Liver (tissue), 9 donors: ENCODE data around the gene HNRNPR. TPM values are rescaled to one million over a fixed set of nuclear protein-coding genes. Genes with fewer than 3 reads are reported as not detected.
A peak's percentile ranks its signal among the peaks of the same experiment; 100 is the strongest.

Experiments
- DNase-seq: peaks from one replicate; pipeline ENCODE4 v3.0.0-alpha.2; 2017; ENCODE audit warnings: low spot score
- H3K27ac ChIP-seq, 2 donors: one replicate each; pipeline ENCODE4 v1.7.0; 2013; ENCODE audit warnings: inconsistent platforms in 2 of 2, low read length in 2 of 2, control low read depth in 1 of 2, low read depth in 1 of 2, mild to moderate bottlenecking in 1 of 2
- H3K27me3 ChIP-seq, 4 donors: one replicate each; pipeline versions ENCODE4 v1.6.1 to v1.7.0; 2013; ENCODE audit warnings: low read length in 3 of 4, inconsistent platforms in 1 of 4, mild to moderate bottlenecking in 1 of 4, moderate library complexity in 1 of 4; ENCODE audit not compliant: control insufficient read depth in 4 of 4, insufficient read depth in 4 of 4
- H3K36me3 ChIP-seq, 4 donors: one replicate each; pipeline versions ENCODE4 v1.6.1 to v1.7.0; 2013; ENCODE audit warnings: low read length in 3 of 4, mild to moderate bottlenecking in 3 of 4, low read depth in 1 of 4, moderate library complexity in 1 of 4; ENCODE audit not compliant: control insufficient read depth in 4 of 4, insufficient read depth in 3 of 4
- H3K4me1 ChIP-seq, 4 donors: one replicate each; pipeline versions ENCODE4 v1.6.1 to v1.7.0; 2013; ENCODE audit warnings: low read length in 3 of 4, mild to moderate bottlenecking in 3 of 4, moderate library complexity in 1 of 4; ENCODE audit not compliant: control insufficient read depth in 4 of 4, insufficient read depth in 4 of 4
- H3K4me3 ChIP-seq, 3 donors: one replicate each; pipeline versions ENCODE4 v1.6.1 to v1.7.0; 2013; ENCODE audit warnings: low read length in 3 of 3, control low read depth in 1 of 3, low read depth in 1 of 3, mild to moderate bottlenecking in 1 of 3
- H3K9ac ChIP-seq, 2 donors: one replicate each; pipeline ENCODE4 v1.7.0; 2013; ENCODE audit warnings: low read length in 2 of 2, mild to moderate bottlenecking in 2 of 2, moderate library complexity in 2 of 2, control low read depth in 1 of 2, low read depth in 1 of 2
- H3K9me3 ChIP-seq, 4 donors: one replicate each; pipeline versions ENCODE4 v1.6.1 to v1.7.0; 2013; ENCODE audit warnings: low read length in 3 of 4; ENCODE audit not compliant: control insufficient read depth in 4 of 4
- FOXA1 ChIP-seq: IDR thresholded peaks from 2 replicates; pipeline ENCODE4 v1.6.1; 2016; ENCODE audit warnings: antibody characterized with exemption
- FOXA2 ChIP-seq: IDR thresholded peaks from 2 replicates; pipeline ENCODE4 v1.6.1; 2016; ENCODE audit warnings: antibody characterized with exemption
- GABPA ChIP-seq, 2 donors: IDR thresholded peaks in 1 of 2; conservative IDR thresholded peaks in 1 of 2; 2 replicates each; pipeline ENCODE4 v1.6.1; 2016; ENCODE audit warnings: antibody characterized with exemption in 2 of 2, mild to moderate bottlenecking in 1 of 2, moderate library complexity in 1 of 2
- HNF4G ChIP-seq: IDR thresholded peaks from 2 replicates; pipeline ENCODE4 v1.6.1; 2016; ENCODE audit warnings: antibody characterized with exemption
- SP1 ChIP-seq: IDR thresholded peaks from 2 replicates; pipeline ENCODE4 v1.6.1; 2018; ENCODE audit warnings: antibody characterized with exemption, mild to moderate bottlenecking
- TAF1 ChIP-seq: conservative IDR thresholded peaks from 2 replicates; pipeline ENCODE4 v1.6.1; 2016; ENCODE audit warnings: antibody characterized with exemption, mild to moderate bottlenecking
- YY1 ChIP-seq: IDR thresholded peaks from 2 replicates; pipeline ENCODE4 v1.6.1; 2016; ENCODE audit warnings: antibody characterized with exemption, mild to moderate bottlenecking
- WGBS: extraction: QIAGEN DNeasy Blood & Tissue Kit; methylation state at CpG from one replicate; pipeline ENCODE4 v1.1.7; 2013; 5-methylcytosine and 5-hydroxymethylcytosine counted together
- polyA plus RNA-seq, 2 donors: library from polyadenylated mRNA; stranded (reverse) in 1 of 2; unstranded in 1 of 2; fragments of 200-250 nt in 1 of 2; fragments of >200 nt in 1 of 2; fragmentation: Nextera tagmentation in 1 of 2; extraction: Ambion mirVana in 1 of 2; gene quantifications; one replicate each; pipeline versions ENCODE4 v1.2.1 to v1.2.3, GENCODE V29; 2013 to 2015
- total RNA-seq, 2 donors: library from RNA; depleted of rRNA; stranded (reverse); fragments of >200 nt; gene quantifications; one replicate each; pipeline ENCODE4 v1.2.3, GENCODE V29; 2014
- TF ChIP-seq, protein P1 (sequence below): IDR thresholded peaks from 2 replicates; pipeline ENCODE4 v1.6.1; 2016; ENCODE audit warnings: antibody characterized with exemption
- TF ChIP-seq, protein P2 (sequence below): fragments of 150-350 bp; IDR thresholded peaks from 2 replicates; pipeline ENCODE4 v1.5.1; 2017; ENCODE audit warnings: improper control_type of control experiment, low read depth, low read length; ENCODE audit not compliant: missing input control
- TF ChIP-seq, protein P3 (sequence below): IDR thresholded peaks from 2 replicates; pipeline ENCODE4 v1.6.1; 2016; ENCODE audit warnings: antibody characterized with exemption
- TF ChIP-seq, protein P4 (sequence below): IDR thresholded peaks from 2 replicates; pipeline ENCODE4 v1.6.1; 2016; ENCODE audit warnings: antibody characterized with exemption
- donor health status: healthy.
- donor health status: healthy.
- donor health status: healthy.
- donor health status: healthy.
- donor health status: healthy.

HNRNPR gene
- total and polyA plus RNA-seq, 4 donors = 31.2 to 57.0 (median 38.4) TPM

DNA sequence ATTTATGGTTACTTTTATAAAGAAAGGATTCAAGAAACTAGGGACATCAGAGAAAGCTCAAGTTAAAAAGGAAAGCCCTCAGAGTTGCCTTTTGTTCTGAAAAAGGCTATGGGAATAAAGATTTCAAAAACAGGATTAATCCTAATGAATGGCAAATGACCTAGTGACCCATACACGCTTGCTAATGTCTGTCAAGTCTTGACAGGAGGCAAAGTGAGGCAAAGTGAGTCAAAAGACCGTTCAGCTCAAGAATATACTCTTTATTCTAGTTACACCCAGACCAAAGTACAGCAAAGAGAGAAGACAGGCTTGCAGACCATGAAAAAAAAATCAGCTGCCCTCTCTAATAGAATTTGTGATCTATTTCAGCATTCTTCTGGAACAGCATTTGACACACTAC is 22.1 kb upstream of the HNRNPR start:
- Histone ChIP-seq H3K4me3 (no peak overlapping the region), H3K9ac (no peak overlapping the region), H3K27me3 (no peaks in the 10 kb centered on the region), H3K9me3 (peaks cover 21 to 30% (median 26%) of the 10 kb centered on the region in 4 donors), H3K4me1 (peaks cover 3 to 32% (median 26%) of the 10 kb centered on the region in 4 donors), H3K36me3 (peaks cover 8 to 32% (median 30%) of the 10 kb centered on the region in 4 donors), H3K27ac (no peak overlapping the region)
- TF ChIP-seq, protein P1, sequence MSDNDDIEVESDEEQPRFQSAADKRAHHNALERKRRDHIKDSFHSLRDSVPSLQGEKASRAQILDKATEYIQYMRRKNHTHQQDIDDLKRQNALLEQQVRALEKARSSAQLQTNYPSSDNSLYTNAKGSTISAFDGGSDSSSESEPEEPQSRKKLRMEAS = no peak
- TF ChIP-seq, protein P2, sequence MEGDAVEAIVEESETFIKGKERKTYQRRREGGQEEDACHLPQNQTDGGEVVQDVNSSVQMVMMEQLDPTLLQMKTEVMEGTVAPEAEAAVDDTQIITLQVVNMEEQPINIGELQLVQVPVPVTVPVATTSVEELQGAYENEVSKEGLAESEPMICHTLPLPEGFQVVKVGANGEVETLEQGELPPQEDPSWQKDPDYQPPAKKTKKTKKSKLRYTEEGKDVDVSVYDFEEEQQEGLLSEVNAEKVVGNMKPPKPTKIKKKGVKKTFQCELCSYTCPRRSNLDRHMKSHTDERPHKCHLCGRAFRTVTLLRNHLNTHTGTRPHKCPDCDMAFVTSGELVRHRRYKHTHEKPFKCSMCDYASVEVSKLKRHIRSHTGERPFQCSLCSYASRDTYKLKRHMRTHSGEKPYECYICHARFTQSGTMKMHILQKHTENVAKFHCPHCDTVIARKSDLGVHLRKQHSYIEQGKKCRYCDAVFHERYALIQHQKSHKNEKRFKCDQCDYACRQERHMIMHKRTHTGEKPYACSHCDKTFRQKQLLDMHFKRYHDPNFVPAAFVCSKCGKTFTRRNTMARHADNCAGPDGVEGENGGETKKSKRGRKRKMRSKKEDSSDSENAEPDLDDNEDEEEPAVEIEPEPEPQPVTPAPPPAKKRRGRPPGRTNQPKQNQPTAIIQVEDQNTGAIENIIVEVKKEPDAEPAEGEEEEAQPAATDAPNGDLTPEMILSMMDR = no peak
- TF ChIP-seq HNF4G (no peak), FOXA1 (no peak)
- no peak for DNase-seq
- WGBS = 93% methylated on average over 2 of the region's 2 CpGs

DNA sequence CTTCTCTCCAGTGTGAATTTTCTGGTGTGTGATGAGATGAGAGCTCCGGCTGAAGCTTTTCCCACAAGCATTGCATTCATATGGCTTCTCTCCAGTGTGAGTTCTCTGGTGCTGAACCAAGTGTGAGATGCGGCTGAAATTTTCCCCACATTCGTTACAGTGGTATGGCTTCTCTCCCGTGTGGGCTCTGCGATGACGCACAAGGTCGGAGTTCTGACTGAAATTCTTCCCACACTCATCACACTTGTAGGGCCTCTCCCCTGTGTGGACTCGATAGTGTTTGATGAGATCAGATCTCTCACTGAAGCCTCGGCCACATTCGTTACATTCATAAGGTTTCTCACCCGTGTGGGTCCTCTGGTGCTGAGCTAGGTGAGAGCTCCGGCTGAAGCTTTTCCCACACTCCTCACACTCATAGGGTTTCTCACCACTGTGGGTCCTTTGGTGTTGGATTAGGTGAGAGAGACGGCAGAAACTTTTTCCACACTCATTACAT is 18.2 kb upstream of the HNRNPR start:
- peaks cover 8 to 48% (median 40%) of the 10 kb centered on the region in 4 donors for H3K36me3 ChIP-seq
- H3K27ac ChIP-seq = no peak overlapping the region
- no peaks in the 10 kb centered on the region for H3K27me3 ChIP-seq
- peaks cover 0 to 5% (median 4%) of the 10 kb centered on the region in 4 donors for H3K4me1 ChIP-seq
- DNase-seq = no peak
- H3K9ac ChIP-seq = no peak overlapping the region
- WGBS = 97% methylated on average over 13 of the region's 13 CpGs
- no peak for TF ChIP-seq GABPA (IDR thresholded peaks at IDR 0.05 in 1 of 2, conservative IDR thresholded peaks at IDR 0.05 in 1 of 2)
- TF ChIP-seq, protein P3, sequence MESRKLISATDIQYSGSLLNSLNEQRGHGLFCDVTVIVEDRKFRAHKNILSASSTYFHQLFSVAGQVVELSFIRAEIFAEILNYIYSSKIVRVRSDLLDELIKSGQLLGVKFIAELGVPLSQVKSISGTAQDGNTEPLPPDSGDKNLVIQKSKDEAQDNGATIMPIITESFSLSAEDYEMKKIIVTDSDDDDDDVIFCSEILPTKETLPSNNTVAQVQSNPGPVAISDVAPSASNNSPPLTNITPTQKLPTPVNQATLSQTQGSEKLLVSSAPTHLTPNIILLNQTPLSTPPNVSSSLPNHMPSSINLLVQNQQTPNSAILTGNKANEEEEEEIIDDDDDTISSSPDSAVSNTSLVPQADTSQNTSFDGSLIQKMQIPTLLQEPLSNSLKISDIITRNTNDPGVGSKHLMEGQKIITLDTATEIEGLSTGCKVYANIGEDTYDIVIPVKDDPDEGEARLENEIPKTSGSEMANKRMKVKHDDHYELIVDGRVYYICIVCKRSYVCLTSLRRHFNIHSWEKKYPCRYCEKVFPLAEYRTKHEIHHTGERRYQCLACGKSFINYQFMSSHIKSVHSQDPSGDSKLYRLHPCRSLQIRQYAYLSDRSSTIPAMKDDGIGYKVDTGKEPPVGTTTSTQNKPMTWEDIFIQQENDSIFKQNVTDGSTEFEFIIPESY = no peak
- TF ChIP-seq FOXA2 = no peak
- TF ChIP-seq SP1 = no peak
- no peak for TF ChIP-seq YY1
- TF ChIP-seq FOXA1 = no peak
- no peak for TF ChIP-seq TAF1
- peaks cover 34 to 53% (median 43%) of the 10 kb centered on the region in 4 donors for H3K9me3 ChIP-seq
- H3K4me3 ChIP-seq = peak overlapping the region in 2 of 3 donors; percentile 41 to 63

DNA sequence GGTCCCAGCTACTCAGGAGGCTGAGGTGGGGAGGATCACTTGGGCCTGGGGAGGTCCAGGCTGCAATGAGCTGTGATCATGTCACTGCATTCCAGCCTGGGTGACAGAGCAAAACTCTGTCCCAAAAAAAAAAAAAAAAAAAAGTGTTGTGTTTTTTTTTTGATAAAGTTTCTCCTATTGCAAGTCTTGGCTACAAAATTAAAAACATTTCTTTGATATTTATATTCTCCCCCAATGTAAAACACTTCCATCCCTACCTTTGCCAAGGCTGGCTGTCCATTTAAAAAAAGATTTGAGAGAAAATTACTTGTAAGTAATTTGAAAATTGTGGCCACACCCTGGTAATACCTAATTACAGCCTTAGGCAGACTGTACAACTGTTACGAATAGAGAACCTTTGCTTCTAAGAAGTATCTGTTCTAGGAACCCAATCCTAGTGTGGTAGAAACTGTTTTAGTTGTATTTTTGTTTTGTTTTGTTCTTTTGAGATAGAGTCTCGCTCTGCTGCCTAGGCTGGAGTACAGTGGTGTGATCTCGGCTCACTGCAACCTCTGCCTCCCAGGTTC is 14.3 kb upstream of the HNRNPR start:
- DNase-seq = no peak
- peaks cover 29 to 48% (median 36%) of the 10 kb centered on the region in 4 donors for H3K9me3 ChIP-seq
- no peaks in the 10 kb centered on the region for H3K27me3 ChIP-seq
- TF ChIP-seq, protein P4, sequence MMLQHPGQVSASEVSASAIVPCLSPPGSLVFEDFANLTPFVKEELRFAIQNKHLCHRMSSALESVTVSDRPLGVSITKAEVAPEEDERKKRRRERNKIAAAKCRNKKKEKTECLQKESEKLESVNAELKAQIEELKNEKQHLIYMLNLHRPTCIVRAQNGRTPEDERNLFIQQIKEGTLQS = no peak
- TF ChIP-seq, protein P1 = no peak
- TF ChIP-seq HNF4G = no peak
- TF ChIP-seq YY1 = no peak
- no peak overlapping the region for H3K27ac ChIP-seq
- WGBS = 97% methylated on average over 3 of the region's 3 CpGs
- H3K36me3 ChIP-seq = peaks cover 8 to 37% (median 30%) of the 10 kb centered on the region in 4 donors
- no peak overlapping the region for H3K9ac ChIP-seq
- H3K4me1 ChIP-seq = no peaks in the 10 kb centered on the region
- H3K4me3 ChIP-seq = no peak overlapping the region
